Measurements from ENCODE around the gene ASTN2.

ASTN2 gene

GRCh38 chr9:116646661-116647514 is 768.0 kb downstream of the ASTN2 start:
- no peak for DNase-seq

- no peak for DNase-seq
These were observed 770.7 kb downstream of the ASTN2 start for GRCh38 chr9:116644091-116644688.

GRCh38 chr9:116643691-116644090 is 771.2 kb downstream of the ASTN2 start:
- no peak for DNase-seq

GRCh38 chr9:116641292-116642059 is 773.4 kb downstream of the ASTN2 start:
- DNase-seq, result no peak

- no peak for DNase-seq
These were observed 775.6 kb downstream of the ASTN2 start for GRCh38 chr9:116639251-116639741.

- DNase-seq, result no peak
These were observed 778.9 kb downstream of the ASTN2 start for GRCh38 chr9:116635908-116636307.

- no peak for DNase-seq
These were observed 781.6 kb downstream of the ASTN2 start for GRCh38 chr9:116632990-116633838.

GRCh38 chr9:116629634-116630033 is 785.2 kb downstream of the ASTN2 start:
- no peak for DNase-seq

- no peak for DNase-seq
These were observed 786.1 kb downstream of the ASTN2 start for GRCh38 chr9:116628716-116629115.

GRCh38 chr9:116627433-116627832 is 787.4 kb downstream of the ASTN2 start:
- DNase-seq, result no peak

GRCh38 chr9:116626762-116627161 is 788.1 kb downstream of the ASTN2 start:
- DNase-seq, result no peak

- DNase-seq, result no peak
These were observed 791.1 kb downstream of the ASTN2 start for GRCh38 chr9:116623715-116624114.

GRCh38 chr9:116617389-116617788 is 797.5 kb downstream of the ASTN2 start:
- DNase-seq, result no peak

- DNase-seq, result no peak
These were observed 798.4 kb downstream of the ASTN2 start for GRCh38 chr9:116616304-116616914.

- DNase-seq, result no peak
These were observed 806.8 kb downstream of the ASTN2 start for GRCh38 chr9:116608064-116608463.

- no peak for DNase-seq
These were observed 808.9 kb downstream of the ASTN2 start for GRCh38 chr9:116605904-116606341.

- DNase-seq, result no peak
These were observed 809.8 kb downstream of the ASTN2 start for GRCh38 chr9:116605060-116605459.

- DNase-seq, result no peak
These were observed 810.6 kb downstream of the ASTN2 start for GRCh38 chr9:116604251-116604650.

- no peak for DNase-seq
These were observed 815.4 kb downstream of the ASTN2 start for GRCh38 chr9:116599342-116599884.

- no peak for DNase-seq
These were observed 818.2 kb downstream of the ASTN2 start for GRCh38 chr9:116596646-116597045.

- no peak for DNase-seq
These were observed 820.3 kb downstream of the ASTN2 start for GRCh38 chr9:116594547-116594946.

GRCh38 chr9:116592970-116593369 is 821.9 kb downstream of the ASTN2 start:
- no peak for DNase-seq

Data from activated CD4-positive, alpha-beta T cell treated with anti-CD3 and anti-CD28 coated beads for 4 hours (primary cell).